Gastrocnemius medialis (tissue), 4 donors: ENCODE measurements around the gene IQCM.

Source experiments
- POLR2A ChIP-seq, 2 donors: fragments of 450-650 bp; IDR thresholded peaks; one replicate each; pipeline ENCODE4 v1.6.1; 2017; ENCODE audit warnings: antibody characterized with exemption in 2 of 2, mild to moderate bottlenecking in 2 of 2, moderate library complexity in 2 of 2
- TF ChIP-seq, protein P1 (sequence below), 5 experiments: fragments of 450-650 bp in 3 of 5; fragments of 200-600 bp in 2 of 5; sonication (generic) in 2 of 5; IDR thresholded peaks in 4 of 5; conservative IDR thresholded peaks in 1 of 5; 1 replicate in 4 of 5; 2 replicates in 1 of 5; pipeline ENCODE4 v1.5.1; 2016 to 2019; ENCODE audit warnings: antibody characterized with exemption in 5 of 5, mild to moderate bottlenecking in 3 of 5, moderate library complexity in 3 of 5

DNA sequence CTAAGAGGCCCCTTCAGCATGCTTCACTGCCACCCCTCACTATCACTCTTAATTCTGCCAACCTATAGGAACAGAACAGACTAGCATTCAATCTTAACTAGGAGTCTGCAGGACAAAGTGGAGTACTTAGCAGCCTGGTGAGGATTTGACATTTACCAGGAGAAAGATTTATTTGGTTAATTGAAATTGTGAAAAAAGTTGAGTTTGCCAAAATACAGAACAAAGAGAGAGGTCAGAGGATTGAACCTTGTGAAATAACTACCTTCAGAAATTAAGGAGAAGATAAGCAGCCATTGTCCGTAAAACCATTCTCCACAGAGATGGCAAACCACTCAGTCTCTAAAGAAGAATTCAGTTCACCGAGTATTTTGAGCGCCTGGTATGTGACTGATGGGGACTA, 41.8 kb upstream of the IQCM start:
- TF ChIP-seq, protein P1, sequence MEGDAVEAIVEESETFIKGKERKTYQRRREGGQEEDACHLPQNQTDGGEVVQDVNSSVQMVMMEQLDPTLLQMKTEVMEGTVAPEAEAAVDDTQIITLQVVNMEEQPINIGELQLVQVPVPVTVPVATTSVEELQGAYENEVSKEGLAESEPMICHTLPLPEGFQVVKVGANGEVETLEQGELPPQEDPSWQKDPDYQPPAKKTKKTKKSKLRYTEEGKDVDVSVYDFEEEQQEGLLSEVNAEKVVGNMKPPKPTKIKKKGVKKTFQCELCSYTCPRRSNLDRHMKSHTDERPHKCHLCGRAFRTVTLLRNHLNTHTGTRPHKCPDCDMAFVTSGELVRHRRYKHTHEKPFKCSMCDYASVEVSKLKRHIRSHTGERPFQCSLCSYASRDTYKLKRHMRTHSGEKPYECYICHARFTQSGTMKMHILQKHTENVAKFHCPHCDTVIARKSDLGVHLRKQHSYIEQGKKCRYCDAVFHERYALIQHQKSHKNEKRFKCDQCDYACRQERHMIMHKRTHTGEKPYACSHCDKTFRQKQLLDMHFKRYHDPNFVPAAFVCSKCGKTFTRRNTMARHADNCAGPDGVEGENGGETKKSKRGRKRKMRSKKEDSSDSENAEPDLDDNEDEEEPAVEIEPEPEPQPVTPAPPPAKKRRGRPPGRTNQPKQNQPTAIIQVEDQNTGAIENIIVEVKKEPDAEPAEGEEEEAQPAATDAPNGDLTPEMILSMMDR (IDR thresholded peaks at IDR 0.05 in 4 of 5, conservative IDR thresholded peaks at IDR 0.05 in 1 of 5), result no peak
- TF ChIP-seq POLR2A (IDR thresholded peaks at IDR 0.05), result no peak
